Neuronal stem cell (in vitro differentiated cells): Measurements from ENCODE around the gene LRRC23.
A peak's percentile ranks its signal among the peaks of the same experiment; 100 is the strongest.

Source experiments
- DNase-seq: peaks from one replicate; pipeline ENCODE4 v3.0.0-alpha.2; 2013; ENCODE audit warnings: low spot score
- H2AFZ ChIP-seq: one replicate; pipeline ENCODE4 v1.6.1; 2013; ENCODE audit warnings: mild to moderate bottlenecking, low read length, inconsistent platforms
- H2AK5ac ChIP-seq: 2 replicates; pipeline ENCODE4 v1.6.1; 2013; ENCODE audit warnings: low read depth, mild to moderate bottlenecking, inconsistent platforms, low read length, moderate library complexity, mixed read lengths
- H2BK120ac ChIP-seq: 2 replicates; pipeline ENCODE4 v1.6.1; 2013; ENCODE audit warnings: low read depth, mild to moderate bottlenecking, inconsistent platforms, low read length, moderate library complexity, mixed read lengths
- H2BK12ac ChIP-seq: one replicate; pipeline ENCODE4 v1.6.1; 2013; ENCODE audit warnings: low read length, inconsistent platforms
- H2BK15ac ChIP-seq: 2 replicates; pipeline ENCODE4 v1.6.1; 2013; ENCODE audit warnings: mild to moderate bottlenecking, low read length, inconsistent platforms, mixed read lengths
- H2BK5ac ChIP-seq: one replicate; pipeline ENCODE4 v1.6.1; 2013; ENCODE audit warnings: inconsistent platforms, mild to moderate bottlenecking, low read length, moderate library complexity
- H3K14ac ChIP-seq: one replicate; pipeline ENCODE4 v1.6.1; 2013; ENCODE audit warnings: low read length, inconsistent platforms
- H3K18ac ChIP-seq: 2 replicates; pipeline ENCODE4 v1.6.1; 2013; ENCODE audit warnings: low read length, inconsistent platforms
- H3K23ac ChIP-seq: 2 replicates; pipeline ENCODE4 v1.6.1; 2013; ENCODE audit warnings: low read depth, mild to moderate bottlenecking, mixed read lengths, low read length, inconsistent platforms; ENCODE audit not compliant: poor library complexity
- H3K27ac ChIP-seq: replicated peaks from 3 replicates; pipeline ENCODE4 v1.5.1; 2013; ENCODE audit warnings: low read length, inconsistent platforms
- H3K27me3 ChIP-seq, 3 experiments: 2 replicates each; pipeline ENCODE4 v1.6.1; 2013; ENCODE audit warnings: low read length in 3 of 3, mild to moderate bottlenecking in 2 of 3, inconsistent platforms in 1 of 3, low read depth in 1 of 3, mixed read lengths in 1 of 3, moderate library complexity in 1 of 3; ENCODE audit not compliant: control insufficient read depth in 3 of 3, insufficient read depth in 3 of 3
- H3K36me3 ChIP-seq, 2 donors: replicated peaks in 1 of 2; 2 replicates each; pipeline ENCODE4 v1.6.1; 2013; ENCODE audit warnings: low read length in 2 of 2; ENCODE audit not compliant: control insufficient read depth in 2 of 2, insufficient read depth in 2 of 2
- H3K4ac ChIP-seq: 2 replicates; pipeline ENCODE4 v1.6.1; 2013; ENCODE audit warnings: inconsistent platforms, mild to moderate bottlenecking, low read length, moderate library complexity
- H3K4me1 ChIP-seq, 2 donors: 1 replicate in 1 of 2; 2 replicates in 1 of 2; pipeline ENCODE4 v1.6.1; 2013; ENCODE audit warnings: low read length in 2 of 2, low read depth in 1 of 2; ENCODE audit not compliant: control insufficient read depth in 2 of 2, insufficient read depth in 1 of 2
- H3K4me2 ChIP-seq: one replicate; pipeline ENCODE4 v1.6.1; 2013; ENCODE audit warnings: mild to moderate bottlenecking, low read length, inconsistent platforms; ENCODE audit not compliant: insufficient read depth, poor library complexity, severe bottlenecking
- H3K4me3 ChIP-seq, 2 donors: 2 replicates each; pipeline ENCODE4 v1.5.1; 2013; ENCODE audit warnings: low read length in 2 of 2, mild to moderate bottlenecking in 2 of 2, inconsistent platforms in 1 of 2, moderate library complexity in 1 of 2
- H3K79me1 ChIP-seq: one replicate; pipeline ENCODE4 v1.6.1; 2013; ENCODE audit warnings: low read depth, mild to moderate bottlenecking, inconsistent platforms, low read length, moderate library complexity
- H3K9ac ChIP-seq: one replicate; pipeline ENCODE4 v1.6.1; 2013; ENCODE audit warnings: mild to moderate bottlenecking, low read depth, low read length, inconsistent platforms; ENCODE audit not compliant: poor library complexity
- H3K9me3 ChIP-seq, 2 donors: replicated peaks in 1 of 2; 2 replicates each; pipeline versions ENCODE3 to v1.6.1; 2013; ENCODE audit warnings: low read length in 2 of 2, mild to moderate bottlenecking in 2 of 2, inconsistent platforms in 1 of 2, low read depth in 1 of 2, mixed read lengths in 1 of 2, moderate library complexity in 1 of 2; ENCODE audit not compliant: control insufficient read depth in 2 of 2, insufficient read depth in 1 of 2
- H4K8ac ChIP-seq: one replicate; pipeline ENCODE4 v1.6.1; 2013; ENCODE audit warnings: low read depth, mild to moderate bottlenecking, inconsistent platforms, low read length, moderate library complexity
- H4K91ac ChIP-seq: one replicate; pipeline ENCODE4 v1.6.1; 2013; ENCODE audit warnings: low read length, low read depth, mild to moderate bottlenecking, inconsistent platforms; ENCODE audit not compliant: poor library complexity
- WGBS, 2 donors: extraction: QIAGEN DNeasy Blood & Tissue Kit; methylation state at CpG; one replicate each; pipeline ENCODE4 v1.1.7; 2013; ENCODE audit warnings: missing lambda C conversion rate in 2 of 2, mixed read lengths in 1 of 2; ENCODE audit not compliant: insufficient read length in 2 of 2, insufficient replicate concordance in 1 of 2; ENCODE audit errors: extremely low coverage in 2 of 2; 5-methylcytosine and 5-hydroxymethylcytosine counted together

LRRC23 gene

DNA sequence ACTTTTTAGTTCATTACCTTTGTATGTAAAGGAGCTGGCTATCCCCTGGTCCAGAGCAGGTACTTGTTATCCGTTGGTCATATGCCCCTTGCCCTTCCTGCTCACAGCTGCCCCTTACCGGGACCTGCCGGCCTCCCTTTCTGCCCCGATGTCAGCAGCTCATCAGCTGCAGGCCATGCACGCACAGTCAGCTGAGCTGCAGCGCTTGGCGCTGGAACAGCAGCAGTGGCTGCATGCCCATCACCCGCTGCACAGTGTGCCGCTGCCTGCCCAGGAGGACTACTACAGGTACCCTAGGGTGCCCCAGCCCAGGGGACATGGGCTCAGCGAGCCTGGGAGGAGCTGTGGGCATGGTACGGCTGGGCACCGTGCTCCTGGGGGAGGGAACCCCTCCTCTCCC, 36.6 kb downstream of the LRRC23 start:
- Histone ChIP-seq H3K4ac (no peak overlapping the region), H3K4me1 (peaks cover 11 to 14% of the 10 kb centered on the region in 2 donors), H3K9me3 (no peaks in the 10 kb centered on the region), H2BK15ac (no peak overlapping the region), H4K8ac (no peak overlapping the region), H3K79me1 (peaks cover 12% of the 10 kb centered on the region), H3K9ac (no peak overlapping the region), H3K18ac (no peak overlapping the region), H3K23ac (peak overlapping the region; percentile 56), H3K27ac (no peak overlapping the region), H2BK5ac (peak overlapping the region; percentile 46), H3K27me3 (no peaks in the 10 kb centered on the region), H3K4me2 (no peak overlapping the region), H2AFZ (no peak overlapping the region), H2AK5ac (peak overlapping the region; percentile 76), H4K91ac (no peak overlapping the region), H3K4me3 (no peak overlapping the region), H2BK12ac (peak overlapping the region; percentile 66), H2BK120ac (no peak overlapping the region), H3K14ac (no peak overlapping the region), H3K36me3 (peaks cover 34 to 66% of the 10 kb centered on the region in 2 donors)
- DNase-seq, result no peak
- WGBS, 2 donors, result no CpG with 5 or more reads among the region's 12 CpGs

DNA sequence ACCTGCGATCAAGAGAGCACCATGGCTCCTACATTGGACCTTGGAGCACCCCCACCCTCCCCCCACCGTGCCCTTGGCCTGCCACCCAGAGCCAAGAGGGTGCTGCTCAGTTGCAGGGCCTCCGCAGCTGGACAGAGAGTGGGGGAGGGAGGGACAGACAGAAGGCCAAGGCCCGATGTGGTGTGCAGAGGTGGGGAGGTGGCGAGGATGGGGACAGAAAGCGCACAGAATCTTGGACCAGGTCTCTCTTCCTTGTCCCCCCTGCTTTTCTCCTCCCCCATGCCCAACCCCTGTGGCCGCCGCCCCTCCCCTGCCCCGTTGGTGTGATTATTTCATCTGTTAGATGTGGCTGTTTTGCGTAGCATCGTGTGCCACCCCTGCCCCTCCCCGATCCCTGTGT, 37.2 kb downstream of the LRRC23 start:
- no peak overlapping the region for H4K8ac ChIP-seq
- no peak overlapping the region for H3K27ac ChIP-seq
- H3K14ac ChIP-seq, result no peak overlapping the region
- peak overlapping the region; percentile 72 for H2BK5ac ChIP-seq
- peak overlapping the region; percentile 61 for H3K23ac ChIP-seq
- H3K79me1 ChIP-seq, result peaks cover 12% of the 10 kb centered on the region
- no peak overlapping the region for H4K91ac ChIP-seq
- H3K27me3 ChIP-seq, result no peaks in the 10 kb centered on the region
- H2BK15ac ChIP-seq, result no peak overlapping the region
- WGBS, 2 donors, result no CpG with 5 or more reads among the region's 12 CpGs
- H2BK120ac ChIP-seq, result no peak overlapping the region
- H3K4me2 ChIP-seq, result no peak overlapping the region
- H3K9me3 ChIP-seq, result no peaks in the 10 kb centered on the region
- H3K9ac ChIP-seq, result peak overlapping the region; percentile 74
- no peak overlapping the region for H3K18ac ChIP-seq
- H2BK12ac ChIP-seq, result no peak overlapping the region
- peaks cover 11 to 17% of the 10 kb centered on the region in 2 donors for H3K4me1 ChIP-seq
- no peak overlapping the region for H3K4me3 ChIP-seq
- no peak for DNase-seq
- no peak overlapping the region for H2AK5ac ChIP-seq
- H2AFZ ChIP-seq, result no peak overlapping the region
- H3K36me3 ChIP-seq, result peaks cover 31 to 66% of the 10 kb centered on the region in 2 donors
- H3K4ac ChIP-seq, result no peak overlapping the region

DNA sequence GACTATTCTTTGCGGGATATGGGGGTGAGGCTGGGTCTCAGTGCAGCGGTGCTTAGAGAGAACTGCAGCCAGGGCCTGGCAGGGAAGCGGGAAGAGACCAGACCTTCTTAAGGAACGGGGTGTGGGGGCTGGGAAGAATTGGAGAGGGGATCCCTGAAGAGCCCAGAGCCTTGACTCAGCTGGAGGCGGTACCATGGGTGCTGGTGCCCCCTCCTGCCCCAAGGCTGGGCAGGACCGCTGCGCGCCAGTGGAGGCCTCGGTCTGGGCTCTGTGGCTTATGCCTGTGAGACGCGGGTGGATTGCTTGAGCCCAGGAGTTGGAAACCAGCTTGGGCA, 37.7 kb downstream of the LRRC23 start:
- Histone ChIP-seq H2BK15ac (no peak overlapping the region), H3K36me3 (peaks cover 29 to 67% of the 10 kb centered on the region in 2 donors), H2BK12ac (no peak overlapping the region), H3K14ac (no peak overlapping the region), H3K4ac (no peak overlapping the region), H3K79me1 (peaks cover 12% of the 10 kb centered on the region), H2AK5ac (peak overlapping the region; percentile 60), H4K91ac (no peak overlapping the region), H4K8ac (no peak overlapping the region), H3K18ac (peak overlapping the region; percentile 39), H3K27me3 (no peaks in the 10 kb centered on the region), H3K4me2 (no peak overlapping the region), H2BK5ac (peak overlapping the region; percentile 72), H3K9me3 (no peaks in the 10 kb centered on the region), H2AFZ (no peak overlapping the region), H2BK120ac (no peak overlapping the region), H3K27ac (peak overlapping the region; percentile 92), H3K23ac (no peak overlapping the region), H3K4me1 (peaks cover 11 to 17% of the 10 kb centered on the region in 2 donors), H3K9ac (peak overlapping the region; percentile 66), H3K4me3 (no peak overlapping the region)
- WGBS, 2 donors, result no CpG with 5 or more reads among the region's 11 CpGs
- no peak for DNase-seq

DNA sequence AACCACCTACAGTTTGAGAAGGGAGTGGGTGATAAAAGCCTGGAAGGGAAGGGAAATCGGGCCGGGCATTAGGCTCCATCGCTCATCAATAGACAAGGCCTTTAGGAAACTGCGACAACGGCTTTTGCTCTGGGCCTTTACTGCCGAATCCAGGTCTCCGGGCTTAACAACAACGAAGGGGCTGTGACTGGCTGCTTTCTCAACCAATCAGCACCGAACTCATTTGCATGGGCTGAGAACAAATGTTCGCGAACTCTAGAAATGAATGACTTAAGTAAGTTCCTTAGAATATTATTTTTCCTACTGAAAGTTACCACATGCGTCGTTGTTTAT, 38.7 kb downstream of the LRRC23 start:
- H3K79me1 ChIP-seq, result peaks cover 11% of the 10 kb centered on the region
- peak overlapping the region; percentile 34 for H3K4me2 ChIP-seq
- no peak overlapping the region for H3K23ac ChIP-seq
- H4K91ac ChIP-seq, result no peak overlapping the region
- no peak overlapping the region for H2BK12ac ChIP-seq
- H3K14ac ChIP-seq, result no peak overlapping the region
- peak overlapping the region; percentile 16 for H2AFZ ChIP-seq
- peak overlapping the region; percentile 32 for H3K18ac ChIP-seq
- peak overlapping the region in 1 of 2 donors; percentile 86 for H3K4me3 ChIP-seq
- H2BK15ac ChIP-seq, result no peak overlapping the region
- no peak overlapping the region for H2BK120ac ChIP-seq
- peaks cover 7 to 13% of the 10 kb centered on the region in 2 donors for H3K4me1 ChIP-seq
- peaks cover 29 to 64% of the 10 kb centered on the region in 2 donors for H3K36me3 ChIP-seq
- H3K27me3 ChIP-seq, result no peaks in the 10 kb centered on the region
- H2AK5ac ChIP-seq, result peak overlapping the region; percentile 25
- WGBS, 2 donors, result no CpG with 5 or more reads among the region's 13 CpGs
- no peak overlapping the region for H3K4ac ChIP-seq
- no peak overlapping the region for H4K8ac ChIP-seq
- no peaks in the 10 kb centered on the region for H3K9me3 ChIP-seq
- DNase-seq, result peak; percentile 89
- H2BK5ac ChIP-seq, result no peak overlapping the region
- no peak overlapping the region for H3K9ac ChIP-seq
- H3K27ac ChIP-seq, result peak overlapping the region; percentile 92
